T-helper 2 cell treated with Interferon-gamma antibody and Interleukin-4, amounts not matched to agents 100 ng/mL and 5 ng/mL, for 36 hours (primary cell): ENCODE results near the gene ACTL10. TPM values are rescaled to one million over a fixed set of nuclear protein-coding genes. Genes with fewer than 3 reads are reported as not detected.

Experiments used
- intact Hi-C: fragments of 100-400 bp; cut with micrococcal nuclease; formaldehyde crosslinking; loops from one replicate; pipeline ENCODE4 v1.15.1; 2023
- total RNA-seq: library from RNA; stranded (reverse); gene quantifications from 2 replicates; pipeline ENCODE4 v1.2.3, GENCODE V29; 2022

Gene ACTL10
- total RNA-seq, 1 donor from 2014 or later, result 3.0 TPM

- intact Hi-C loops, result loop anchor here (5.0 kb wide), 2 partner anchors 105 to 170 kb away; partner anchors contain the start of gene CBFA2T2
These were observed 4.6 kb upstream of the ACTL10 start, which contains the start of gene C20orf144 for GRCh38 chr20:33662172-33662571. Gene C20orf144 (plus strand): TSS chr20:33662327. CDS start chr20:33662346, 19 bp downstream.

DNA sequence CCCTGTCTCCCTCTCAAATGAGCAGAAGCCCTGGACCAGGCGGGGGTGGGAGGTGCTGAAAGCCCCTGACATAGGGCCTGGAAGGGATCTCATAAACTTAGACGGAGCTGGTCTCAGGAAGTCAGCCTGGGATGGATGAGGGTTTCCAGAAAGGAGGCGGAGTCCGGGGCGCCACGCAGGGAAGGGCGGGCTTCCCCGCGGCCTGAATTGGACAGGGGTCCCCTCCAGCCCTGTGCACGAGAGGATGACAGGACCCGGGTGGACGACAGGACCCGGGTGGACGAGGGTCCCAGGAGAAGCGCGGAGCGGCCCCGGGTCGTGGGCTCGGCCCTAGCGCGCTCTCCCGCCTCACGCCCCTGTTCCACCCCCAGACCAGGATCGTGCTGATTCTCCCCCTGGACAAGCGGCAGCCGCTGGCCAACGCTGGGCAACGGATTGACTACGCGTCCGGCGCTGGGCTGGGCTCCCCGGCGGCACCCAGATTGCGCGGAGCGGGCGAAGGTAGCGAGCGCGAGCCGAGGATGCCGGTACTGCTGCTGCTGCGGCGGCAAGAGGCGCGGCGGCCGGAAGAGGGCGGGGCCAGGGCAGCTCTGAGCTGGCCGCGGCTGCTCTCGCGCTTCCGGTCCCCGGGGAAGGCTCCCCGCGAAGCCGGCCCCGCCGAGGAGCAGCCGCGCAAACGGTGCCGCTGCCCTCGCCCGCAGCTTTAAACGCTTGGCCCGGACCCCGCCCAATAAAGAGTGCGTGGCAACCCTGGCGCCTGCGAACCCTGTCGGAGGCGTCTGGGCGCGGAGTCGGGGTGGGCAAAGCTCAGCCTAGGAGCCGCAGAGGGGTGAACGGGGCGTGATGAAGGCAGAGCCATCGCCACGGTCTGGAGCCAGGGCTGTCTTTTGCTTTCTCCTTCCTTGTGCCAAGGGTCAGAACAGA is 3.3 kb upstream of the ACTL10 start:
- intact Hi-C loops, result loop anchor here (1.0 to 5.0 kb wide), 3 partner anchors 106 to 220 kb away; partner anchors contain the start of genes CBFA2T2 and SNTA1

GRCh38 chr20:33664085-33664761 is 2.5 kb upstream of the ACTL10 start:
- intact Hi-C loops, result loop anchor here (5.0 kb wide), 2 partner anchors 107 to 172 kb away; partner anchors contain the start of gene CBFA2T2

DNA sequence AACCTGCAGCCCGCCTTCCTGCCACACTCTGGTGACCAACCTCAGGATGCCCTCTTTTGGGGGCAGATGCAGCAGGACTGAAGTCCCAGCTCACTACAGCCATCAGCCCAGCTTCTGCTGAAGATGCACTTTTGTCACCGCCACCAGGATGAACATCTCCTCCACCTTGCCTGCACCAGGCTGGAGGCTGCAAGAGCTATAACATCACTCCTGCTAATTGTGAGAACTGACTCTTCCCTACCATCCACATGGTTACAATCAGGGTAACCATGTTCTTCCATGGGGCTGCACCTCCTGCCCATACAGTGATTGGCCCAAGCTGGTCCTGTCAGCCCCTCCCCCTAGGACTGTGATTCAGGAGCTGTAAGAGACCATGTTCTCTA is 2.0 kb upstream of the ACTL10 start:
- intact Hi-C loops, result loop anchor here (5.0 kb wide), 5 partner anchors 68 to 328 kb away; partner anchors contain the start of genes CBFA2T2, CHMP4B, RALY and ZNF341

DNA sequence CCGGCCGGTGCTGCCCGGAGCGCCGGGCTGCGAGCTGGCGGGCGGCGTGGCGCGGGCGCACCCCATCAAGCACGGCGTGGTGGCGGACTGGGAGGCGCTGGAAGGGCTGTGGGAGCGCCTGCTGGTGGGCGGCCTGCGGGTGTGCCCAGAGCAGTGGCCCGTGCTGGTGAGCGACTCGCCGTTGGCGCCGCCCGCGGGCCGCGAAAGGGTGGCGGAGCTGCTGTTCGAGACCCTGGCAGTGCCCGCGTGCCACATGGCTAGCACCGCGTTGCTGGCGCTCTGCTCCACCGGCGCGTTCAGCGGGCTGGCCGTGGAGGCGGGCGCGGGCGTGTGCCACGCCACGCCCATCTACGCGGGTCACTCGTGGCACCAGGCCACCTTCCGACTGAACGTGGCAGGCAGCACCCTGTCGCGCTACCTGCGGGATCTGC is 517 bp downstream of the ACTL10 start:
- intact Hi-C loops, result loop anchor here (2.0 to 5.0 kb wide), 5 partner anchors 18 to 325 kb away; partner anchors contain the start of genes CDK5RAP1, CHMP4B, RALY and ZNF341

GRCh38 chr20:33667676-33668465 is 1.1 kb downstream of the ACTL10 start:
- intact Hi-C loops, result loop anchor here (2.0 to 5.0 kb wide), 6 partner anchors 17 to 324 kb away; partner anchors contain the start of genes CDK5RAP1, CHMP4B, RALY and ZNF341

GRCh38 chr20:33668466-33669155 is 1.9 kb downstream of the ACTL10 start:
- intact Hi-C loops, result loop anchor here (2.0 to 5.0 kb wide), 4 partner anchors 64 to 324 kb away; partner anchors contain the start of genes CHMP4B, RALY and ZNF341

GRCh38 chr20:33669224-33669623 is 2.5 kb downstream of the ACTL10 start:
- intact Hi-C loops, result loop anchor here (2.0 to 5.0 kb wide), 4 partner anchors 63 to 323 kb away; partner anchors contain the start of genes CHMP4B, RALY and ZNF341

GRCh38 chr20:33669873-33670640 is 3.3 kb downstream of the ACTL10 start:
- intact Hi-C loops, result loop anchor here (2.0 to 5.0 kb wide), 4 partner anchors 62 to 322 kb away; partner anchors contain the start of genes CHMP4B, RALY and ZNF341

DNA sequence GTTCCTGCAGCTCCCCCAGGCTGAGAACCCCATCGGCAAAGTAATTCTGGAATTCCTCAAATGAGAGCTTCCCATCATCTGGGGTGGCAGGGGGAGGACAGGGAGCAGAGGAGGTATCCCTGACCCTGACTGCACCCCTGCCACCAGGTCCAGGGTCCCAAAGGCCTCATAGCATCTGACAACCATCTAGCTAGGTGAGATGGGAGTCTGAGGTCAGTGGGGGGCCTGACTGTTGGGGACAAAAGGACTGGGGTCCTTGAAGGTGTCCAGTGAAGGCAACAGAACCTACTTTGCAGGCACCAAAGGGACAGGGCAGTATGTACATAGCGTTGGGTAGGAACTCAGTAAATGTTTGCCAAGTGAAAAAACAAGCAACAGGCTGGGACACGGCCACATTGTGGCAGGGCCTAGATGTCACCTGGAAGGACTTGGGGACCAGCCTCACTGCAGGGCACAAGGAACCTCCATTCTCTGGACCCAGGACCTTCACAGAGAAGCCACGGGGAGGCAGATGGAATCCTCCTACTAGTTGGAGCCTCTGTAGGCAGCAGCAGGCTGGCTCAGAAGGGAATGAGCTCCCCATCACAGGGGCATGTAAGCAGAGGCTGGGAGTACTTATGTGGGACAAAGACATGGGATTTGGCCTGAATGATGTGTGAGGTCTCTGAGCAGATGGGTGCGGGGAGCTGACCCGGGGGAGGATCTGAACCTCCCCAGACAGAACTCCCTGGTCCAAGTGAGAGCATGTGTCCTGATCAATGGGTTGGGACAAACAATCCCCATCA is 4.2 kb downstream of the ACTL10 start:
- intact Hi-C loops, result no loop called here

GRCh38 chr20:33671573-33672288 is 5.0 kb downstream of the ACTL10 start:
- intact Hi-C loops, result no loop called here

GRCh38 chr20:33672426-33673113 is 5.8 kb downstream of the ACTL10 start:
- intact Hi-C loops, result no loop called here

DNA sequence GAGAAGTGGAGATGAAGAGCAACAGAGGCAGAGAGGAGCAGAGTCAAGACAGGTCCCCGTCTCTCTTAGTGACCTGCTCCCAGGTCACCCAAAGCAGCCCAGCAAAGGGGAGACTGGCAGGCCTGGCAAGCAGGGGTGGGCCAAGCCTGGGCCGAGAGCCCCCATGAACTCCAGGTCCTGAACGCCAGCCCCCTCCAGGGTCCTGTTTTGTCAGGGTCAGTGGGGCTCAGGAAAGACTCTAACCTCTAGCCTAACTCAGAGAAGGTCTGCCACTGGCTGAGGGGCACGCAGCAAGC is 6.3 kb downstream of the ACTL10 start:
- intact Hi-C loops, result no loop called here

DNA sequence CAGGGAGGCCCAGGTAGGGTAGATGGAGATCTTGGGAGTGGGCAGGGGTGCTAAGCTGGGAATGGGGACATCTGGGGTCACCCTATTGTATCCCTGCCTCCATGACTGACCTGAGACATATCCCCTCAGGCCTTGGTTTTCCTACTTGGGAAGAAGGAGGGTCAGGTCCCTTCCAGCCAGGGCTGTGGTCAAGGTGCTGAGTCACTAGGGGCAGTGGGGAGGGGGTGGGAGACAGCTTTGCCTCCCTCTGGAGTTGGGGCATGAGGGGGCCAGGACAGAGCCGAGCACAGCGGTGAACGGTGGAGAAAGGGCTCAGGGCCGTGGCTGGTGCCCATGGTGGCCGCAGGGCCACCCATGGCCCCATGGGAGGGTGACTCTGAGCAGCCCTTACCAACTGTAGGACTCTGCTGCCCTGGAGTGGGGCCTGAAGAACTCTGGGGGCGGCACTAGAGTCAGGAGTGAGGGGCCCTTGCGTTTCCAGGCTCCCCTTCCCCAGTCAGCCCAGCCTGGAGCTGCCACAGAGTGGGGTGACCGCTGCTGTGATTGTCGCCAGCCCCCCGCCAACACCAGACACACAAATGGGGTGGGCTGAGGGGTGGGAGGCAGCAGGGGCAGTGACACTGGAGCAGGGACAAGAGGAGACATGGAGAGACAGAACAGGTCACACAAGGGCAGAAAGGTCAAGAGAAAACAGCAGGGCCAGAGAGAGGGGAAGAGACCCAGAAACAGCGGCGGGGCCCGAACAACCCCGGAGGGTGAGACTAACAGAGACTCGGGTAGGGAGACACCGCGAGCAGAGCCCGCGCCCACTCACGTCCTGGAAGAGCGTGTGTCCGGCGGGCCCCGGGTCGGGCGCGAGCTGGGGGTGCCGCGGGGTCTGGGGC is 6.9 kb downstream of the ACTL10 start:
- intact Hi-C loops, result loop anchor here (1.0 kb wide), 1 partner anchor 13 kb away; the partner anchor contains the start of gene E2F1

- intact Hi-C loops, result loop anchor here (1.0 kb wide), 1 partner anchor 12 kb away; the partner anchor contains the start of gene E2F1
These were observed 7.8 kb downstream of the ACTL10 start, which contains the start of gene NECAB3 for GRCh38 chr20:33674294-33675135. Gene NECAB3 (minus strand): TSS chr20:33674428. CDS start chr20:33674352, 76 bp downstream.
